Fibroblast of lung (primary cell): ENCODE data around the gene DOK3.

Experiments used
- EZH2 ChIP-seq: IDR thresholded peaks from 2 replicates; pipeline ENCODE4 v1.5.1; 2012; ENCODE audit warnings: low read length, control low read depth, mild to moderate bottlenecking; ENCODE audit errors: missing control alignments
- TF ChIP-seq, protein P1 (sequence below), 2 donors: IDR thresholded peaks in 1 of 2; conservative IDR thresholded peaks in 1 of 2; 1 replicate in 1 of 2; 2 replicates in 1 of 2; pipeline ENCODE4 v1.5.1; 2011 to 2012; ENCODE audit warnings: low read length in 2 of 2, control low read depth in 1 of 2, inconsistent platforms in 1 of 2, low read depth in 1 of 2, mild to moderate bottlenecking in 1 of 2

DNA sequence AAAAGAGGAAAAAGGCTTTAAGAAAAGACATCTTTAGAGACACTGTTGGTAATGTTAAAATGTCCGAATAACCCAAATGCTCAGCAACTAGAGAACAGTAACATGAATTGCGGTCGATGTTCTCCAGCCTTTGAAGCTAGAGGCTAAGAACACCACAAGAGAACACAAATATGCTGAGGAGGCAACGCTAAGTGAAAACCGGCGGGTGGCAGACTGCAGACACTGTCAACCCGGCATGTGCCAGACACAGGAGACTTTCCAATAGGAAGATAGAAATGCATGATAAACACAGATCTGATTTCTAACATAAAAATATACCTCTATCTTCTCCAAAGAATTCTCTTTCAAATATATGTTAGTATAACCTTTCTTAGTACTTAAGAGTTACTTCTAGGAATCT is 25.5 kb upstream of the DOK3 start:
- TF ChIP-seq, protein P1, sequence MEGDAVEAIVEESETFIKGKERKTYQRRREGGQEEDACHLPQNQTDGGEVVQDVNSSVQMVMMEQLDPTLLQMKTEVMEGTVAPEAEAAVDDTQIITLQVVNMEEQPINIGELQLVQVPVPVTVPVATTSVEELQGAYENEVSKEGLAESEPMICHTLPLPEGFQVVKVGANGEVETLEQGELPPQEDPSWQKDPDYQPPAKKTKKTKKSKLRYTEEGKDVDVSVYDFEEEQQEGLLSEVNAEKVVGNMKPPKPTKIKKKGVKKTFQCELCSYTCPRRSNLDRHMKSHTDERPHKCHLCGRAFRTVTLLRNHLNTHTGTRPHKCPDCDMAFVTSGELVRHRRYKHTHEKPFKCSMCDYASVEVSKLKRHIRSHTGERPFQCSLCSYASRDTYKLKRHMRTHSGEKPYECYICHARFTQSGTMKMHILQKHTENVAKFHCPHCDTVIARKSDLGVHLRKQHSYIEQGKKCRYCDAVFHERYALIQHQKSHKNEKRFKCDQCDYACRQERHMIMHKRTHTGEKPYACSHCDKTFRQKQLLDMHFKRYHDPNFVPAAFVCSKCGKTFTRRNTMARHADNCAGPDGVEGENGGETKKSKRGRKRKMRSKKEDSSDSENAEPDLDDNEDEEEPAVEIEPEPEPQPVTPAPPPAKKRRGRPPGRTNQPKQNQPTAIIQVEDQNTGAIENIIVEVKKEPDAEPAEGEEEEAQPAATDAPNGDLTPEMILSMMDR (conservative IDR thresholded peaks at IDR 0.05 in 1 of 2, IDR thresholded peaks at IDR 0.05 in 1 of 2; ENCODE audit: low read depth in 1 of 2, low read length in 2 of 2) = no peak
- no peak for TF ChIP-seq EZH2
